Activated CD4-positive, alpha-beta T cell treated with anti-CD3 and anti-CD28 coated beads for 1 hour (primary cell): ENCODE measurements around the gene SPG21.

Source experiments
- DNase-seq: peaks from one replicate; pipeline ENCODE4 v3.0.0-alpha.2; 2020

SPG21 gene

GRCh38 chr15:64934023-64934422 lies 55.7 kb downstream of the SPG21 start:
- no peak for DNase-seq

- no peak for DNase-seq
Measured at GRCh38 chr15:64931381-64931780, 58.3 kb downstream of the SPG21 start.

- DNase-seq: no peak
Measured at GRCh38 chr15:64930778-64931371, 58.8 kb downstream of the SPG21 start.

GRCh38 chr15:64930019-64930652 lies 59.6 kb downstream of the SPG21 start:
- no peak for DNase-seq

- no peak for DNase-seq
Measured at GRCh38 chr15:64928626-64929220, 61.0 kb downstream of the SPG21 start.

GRCh38 chr15:64926661-64927060 lies 63.1 kb downstream of the SPG21 start:
- no peak for DNase-seq

GRCh38 chr15:64925335-64926330 lies 64.1 kb downstream of the SPG21 start:
- DNase-seq: no peak

GRCh38 chr15:64923546-64923945 lies 66.2 kb downstream of the SPG21 start:
- no peak for DNase-seq

- no peak for DNase-seq
Measured at GRCh38 chr15:64921711-64922110, 68.0 kb downstream of the SPG21 start.

- no peak for DNase-seq
Measured at GRCh38 chr15:64919721-64920120, 70.0 kb downstream of the SPG21 start.

GRCh38 chr15:64917211-64917610 lies 72.5 kb downstream of the SPG21 start:
- no peak for DNase-seq

GRCh38 chr15:64916365-64916764 lies 73.3 kb downstream of the SPG21 start:
- no peak for DNase-seq

GRCh38 chr15:64915518-64916227 lies 74.0 kb downstream of the SPG21 start:
- no peak for DNase-seq
